Measurements from ENCODE around the gene AHSG.

- TF ChIP-seq POLR2AphosphoS5 (IDR thresholded peaks at IDR 0.05) (no peak), POLR2A (IDR thresholded peaks at IDR 0.05) (no peak), CTCF (IDR thresholded peaks at IDR 0.05) (no peak)
Measured at GRCh38 chr3:186598108-186598784, 14.6 kb upstream of the AHSG start.
